Omental fat pad (tissue), 4 donors: ENCODE results near the gene LRRC61. TPM values are rescaled to one million over a fixed set of nuclear protein-coding genes. Genes with fewer than 3 reads are reported as not detected.
"Not testable (repeated sequence)": the region's sequence is repeated elsewhere in the genome, so short reads cannot be mapped to it uniquely, and the experiment has no call there.

Source experiments
- ATAC-seq: fragments of 150-250 bp; one replicate; pipeline ENCODE4 v1.9.1; 2016; ENCODE audit warnings: mild to moderate bottlenecking, moderate library complexity; ENCODE audit not compliant: low FRiP score
- DNase-seq: peaks from one replicate; pipeline ENCODE4 v3.0.0-alpha.2; 2019; ENCODE audit warnings: low spot score
- CTCF ChIP-seq, 3 donors: fragments of 450-650 bp; IDR thresholded peaks; one replicate each; pipeline ENCODE4 v1.5.1; 2016 to 2017; ENCODE audit warnings: antibody characterized with exemption in 3 of 3, mild to moderate bottlenecking in 3 of 3, moderate library complexity in 2 of 3
- total RNA-seq, 4 donors: library from RNA; depleted of rRNA; stranded (reverse); fragments of >200 nt; gene quantifications; one replicate each; pipeline ENCODE4 v1.1.0, GENCODE V29; 2016

LRRC61 gene
- 10 to 100 TPM in 1 of 4 donors, 1 to 10 TPM in 3; 3.2 to 13.4 (median 8.6) TPM for total RNA-seq

GRCh38 chr7:150322833-150323681 is at the start of gene LRRC61, which contains the start of gene ACTR3C:
TSS of gene LRRC61 (plus strand) at chr7:150323355. CDS start at chr7:150336862, 13,507 bp downstream.
TSS of gene ACTR3C (minus strand) at chr7:150323545. CDS start at chr7:150295296, 28,249 bp downstream.
- no peak for DNase-seq
- ATAC-seq = peak; percentile 56
- no peak for TF ChIP-seq CTCF (IDR thresholded peaks at IDR 0.05)

GRCh38 chr7:150276132-150276695 is 46.9 kb upstream of the LRRC61 start:
- ATAC-seq = peak; percentile 53
- not testable (repeated sequence) for DNase-seq

GRCh38 chr7:150278383-150278782 is 44.8 kb upstream of the LRRC61 start:
- not testable (repeated sequence) for DNase-seq, ATAC-seq

- ATAC-seq, DNase-seq: not testable (repeated sequence)
Observed at GRCh38 chr7:150281681-150282403, 41.3 kb upstream of the LRRC61 start.

- not testable (repeated sequence) for DNase-seq, ATAC-seq
Observed at GRCh38 chr7:150283111-150283510, 40.0 kb upstream of the LRRC61 start.

- not testable (repeated sequence) for DNase-seq
Observed at GRCh38 chr7:150283608-150284007, 39.5 kb upstream of the LRRC61 start.

GRCh38 chr7:150285849-150286754 is 37.1 kb upstream of the LRRC61 start:
- ATAC-seq = peak; percentile 86
- DNase-seq = not testable (repeated sequence)

More at GRCh38 chr7:150283608-150284007, 39.5 kb upstream of the LRRC61 start:
- not testable (repeated sequence) for ATAC-seq

GRCh38 chr7:150287815-150288214 is 35.3 kb upstream of the LRRC61 start:
- DNase-seq, ATAC-seq: not testable (repeated sequence)

GRCh38 chr7:150288816-150289215 is 34.3 kb upstream of the LRRC61 start:
- not testable (repeated sequence) for ATAC-seq

GRCh38 chr7:150290317-150290716 is 32.8 kb upstream of the LRRC61 start:
- ATAC-seq, DNase-seq: not testable (repeated sequence)

More at GRCh38 chr7:150288816-150289215, 34.3 kb upstream of the LRRC61 start:
- not testable (repeated sequence) for DNase-seq

- DNase-seq, ATAC-seq: not testable (repeated sequence)
Observed at GRCh38 chr7:150295027-150295426, 28.1 kb upstream of the LRRC61 start.

- not testable (repeated sequence) for ATAC-seq, DNase-seq
Observed at GRCh38 chr7:150295614-150296013, 27.5 kb upstream of the LRRC61 start.

- ATAC-seq, DNase-seq: not testable (repeated sequence)
Observed at GRCh38 chr7:150296802-150297201, 26.4 kb upstream of the LRRC61 start.

- DNase-seq, ATAC-seq: not testable (repeated sequence)
Observed at GRCh38 chr7:150297978-150298377, 25.2 kb upstream of the LRRC61 start.

GRCh38 chr7:150302908-150303310 is 20.2 kb upstream of the LRRC61 start:
- not testable (repeated sequence) for ATAC-seq, DNase-seq

GRCh38 chr7:150304499-150305258 is 18.5 kb upstream of the LRRC61 start:
- DNase-seq = not testable (repeated sequence)

More at GRCh38 chr7:150304499-150305258, 18.5 kb upstream of the LRRC61 start:
- not testable (repeated sequence) for ATAC-seq
